Measurements from ENCODE around the gene COL11A2.
"Not testable (repeated sequence)": the region's sequence is repeated elsewhere in the genome, so short reads cannot be mapped to it uniquely, and the experiment has no call there.

Gene COL11A2

GRCh38 chr6:33170176-33171015, 21.9 kb downstream of the COL11A2 start:
- no peak for FAIRE-seq

- FAIRE-seq: no peak
Measured at GRCh38 chr6:33169291-33170175, 22.7 kb downstream of the COL11A2 start.

DNA sequence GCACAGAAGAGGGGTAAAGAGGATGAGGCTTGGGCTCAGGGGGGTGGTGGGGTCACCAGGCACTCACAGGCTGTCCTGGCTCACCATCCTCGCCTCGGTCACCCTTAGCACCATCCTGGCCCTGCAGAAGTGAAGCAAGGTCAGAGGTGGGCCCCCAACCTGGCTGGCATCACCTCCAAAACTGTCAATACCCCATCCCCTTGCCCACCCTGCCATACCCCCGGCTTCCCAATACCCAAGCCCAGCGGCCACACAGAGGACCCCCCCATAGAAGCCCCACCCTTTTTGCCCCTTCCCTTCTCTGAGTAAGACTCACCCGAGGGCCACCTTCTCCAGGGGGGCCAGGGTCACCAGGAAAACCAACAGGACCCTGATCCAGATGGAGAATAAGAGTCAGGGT, 23.6 kb downstream of the COL11A2 start:
- FAIRE-seq: no peak

- FAIRE-seq: no peak
Measured at GRCh38 chr6:33168284-33168601, 24.0 kb downstream of the COL11A2 start.

DNA sequence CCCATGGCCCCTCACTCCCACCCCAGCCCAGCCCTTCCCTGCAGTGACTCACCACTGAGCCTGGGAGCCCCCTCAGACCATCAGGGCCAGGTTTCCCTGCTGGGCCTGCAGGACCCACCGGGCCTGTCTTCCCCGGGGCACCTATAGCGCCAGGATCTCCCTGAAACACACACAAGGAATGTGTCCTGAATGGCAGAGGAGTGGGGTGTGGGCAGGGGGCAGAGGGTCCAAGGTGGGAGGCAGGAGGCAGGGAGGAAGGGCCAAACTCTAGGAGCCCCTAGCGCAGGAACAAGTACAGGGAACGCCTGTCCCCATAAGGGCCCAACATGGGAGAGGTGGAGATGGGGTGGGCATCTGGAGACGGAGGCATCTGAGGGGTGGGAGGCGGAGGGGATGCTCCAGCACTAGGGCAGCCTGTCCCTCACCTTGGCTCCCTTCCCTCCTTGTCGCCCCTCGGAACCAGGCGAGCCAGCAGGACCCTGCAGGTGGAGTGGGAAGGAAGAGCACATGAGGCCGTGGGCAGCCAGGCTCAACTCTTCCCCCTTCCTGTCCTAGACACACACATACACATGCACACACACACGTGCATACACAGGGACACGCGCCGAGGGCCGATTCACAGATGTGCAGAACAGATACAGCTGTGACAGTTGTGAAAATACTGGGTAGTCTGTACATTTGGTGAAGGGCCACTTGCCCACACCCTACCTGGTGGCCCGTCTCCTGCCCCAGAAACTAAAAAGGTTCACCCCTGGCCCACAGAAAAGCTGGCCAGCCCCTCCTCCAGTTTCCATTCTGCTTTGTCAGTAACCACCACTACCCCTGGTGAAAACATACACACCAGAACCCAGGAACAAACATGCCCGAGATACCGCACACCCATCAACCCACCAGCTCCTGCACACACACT, 24.6 kb downstream of the COL11A2 start:
- no peak for FAIRE-seq

DNA sequence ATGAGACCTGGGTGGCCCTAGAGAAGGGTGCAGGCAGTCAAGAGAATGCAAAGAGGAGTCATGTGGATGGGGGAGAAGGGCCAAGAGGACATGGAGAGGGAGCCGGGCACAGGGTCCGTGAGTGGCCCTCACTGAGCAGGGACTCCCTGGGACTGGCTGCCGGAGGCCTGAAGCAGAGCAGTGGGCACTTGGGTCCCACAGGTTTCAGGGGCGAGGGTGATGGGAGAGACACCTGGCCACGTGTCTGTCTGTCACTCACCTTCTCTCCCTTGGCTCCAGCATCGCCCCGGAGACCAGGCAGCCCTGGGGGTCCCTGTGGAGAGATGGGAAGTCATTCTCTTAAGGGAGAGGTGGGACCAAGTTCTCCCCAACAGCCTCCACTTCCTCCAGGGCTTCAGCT, 25.5 kb downstream of the COL11A2 start:
- no peak for FAIRE-seq

GRCh38 chr6:33166363-33166762, 25.9 kb downstream of the COL11A2 start:
- FAIRE-seq: no peak

DNA sequence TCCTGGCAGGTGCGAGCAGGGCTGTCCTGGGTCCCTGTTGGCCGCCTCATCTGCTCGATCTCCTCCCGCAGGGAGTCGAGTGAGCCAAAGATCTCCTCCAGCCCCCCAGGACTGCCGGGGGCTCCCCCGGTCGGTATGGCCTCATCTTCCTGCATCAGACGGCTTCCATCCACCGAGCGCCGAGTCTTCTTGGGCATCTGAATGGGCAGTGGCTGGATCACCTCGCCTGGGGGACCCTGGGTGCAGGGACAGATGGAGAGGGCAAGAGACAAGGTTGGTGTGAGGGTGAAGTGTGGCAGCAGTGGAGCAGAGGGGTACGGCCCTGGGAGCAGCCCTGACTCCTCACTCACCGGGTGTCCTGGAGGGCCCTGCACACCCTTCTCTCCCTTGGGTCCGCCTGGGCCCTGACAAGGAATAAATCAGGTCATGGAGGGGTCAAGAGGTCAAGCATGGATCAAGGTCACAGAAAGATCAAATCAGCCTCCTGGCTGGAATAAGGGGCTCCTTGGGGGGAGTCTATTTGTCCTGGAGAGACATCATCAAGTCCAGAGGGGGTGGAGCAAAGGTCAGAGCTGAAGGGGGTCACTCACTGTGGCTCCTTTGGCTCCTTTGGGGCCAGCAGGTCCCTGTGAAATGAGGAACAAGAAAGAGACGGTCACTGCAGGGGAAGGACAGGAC, 26.5 kb downstream of the COL11A2 start:
- no peak for FAIRE-seq

DNA sequence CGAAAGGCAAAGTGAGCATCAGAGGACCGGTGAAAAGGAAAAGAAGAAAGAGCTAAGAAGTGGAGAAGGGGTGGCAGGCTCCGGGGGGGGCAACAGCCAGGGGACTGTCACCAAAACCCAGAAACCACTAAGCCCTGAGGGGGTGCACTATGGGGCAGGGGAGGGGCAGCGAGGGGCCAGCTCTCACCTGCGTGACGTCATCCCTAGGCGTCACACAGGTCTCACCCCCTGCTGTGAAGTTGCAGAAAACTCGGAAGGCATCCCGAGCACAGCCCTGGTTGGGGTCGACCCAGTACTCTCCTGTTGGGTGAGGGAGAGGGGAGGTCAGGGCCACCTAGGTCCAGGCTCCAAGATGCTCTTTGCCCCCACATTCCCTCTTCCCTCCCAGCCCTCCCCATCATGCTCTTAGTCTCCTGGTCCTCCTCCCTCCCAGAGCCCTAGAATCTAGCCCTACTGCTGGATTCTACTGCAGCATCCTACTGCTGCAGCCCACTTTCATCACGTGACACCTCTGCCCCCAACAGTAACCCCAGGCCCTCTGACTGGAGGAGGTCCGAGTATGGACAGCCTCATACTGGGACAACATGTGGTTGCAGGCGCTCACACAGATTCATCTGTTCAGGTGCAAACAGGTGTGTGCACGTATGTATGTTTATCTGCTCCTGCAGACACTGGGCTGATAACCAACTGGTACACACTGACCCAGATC, 27.4 kb downstream of the COL11A2 start:
- FAIRE-seq: no peak

DNA sequence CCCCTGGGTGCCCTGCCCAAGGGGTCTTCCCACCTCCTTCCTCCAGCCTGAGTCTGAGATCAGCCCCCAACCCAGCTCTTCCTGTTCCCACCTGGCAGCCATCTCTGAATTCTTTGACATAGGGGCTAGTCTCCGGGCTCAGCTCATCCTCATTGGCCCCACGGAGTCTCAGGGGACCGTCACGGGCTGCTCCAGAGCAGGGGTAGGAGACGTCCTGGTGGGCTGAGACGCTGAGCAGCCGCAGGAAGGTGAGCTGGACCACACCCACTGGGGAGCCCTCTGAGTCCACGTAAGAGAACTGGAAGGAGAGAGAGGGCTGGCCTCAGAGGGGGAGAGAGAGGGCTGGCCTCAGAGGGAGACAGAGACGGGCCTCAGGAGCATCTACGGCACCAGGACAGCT, 28.1 kb downstream of the COL11A2 start:
- FAIRE-seq: no peak

DNA sequence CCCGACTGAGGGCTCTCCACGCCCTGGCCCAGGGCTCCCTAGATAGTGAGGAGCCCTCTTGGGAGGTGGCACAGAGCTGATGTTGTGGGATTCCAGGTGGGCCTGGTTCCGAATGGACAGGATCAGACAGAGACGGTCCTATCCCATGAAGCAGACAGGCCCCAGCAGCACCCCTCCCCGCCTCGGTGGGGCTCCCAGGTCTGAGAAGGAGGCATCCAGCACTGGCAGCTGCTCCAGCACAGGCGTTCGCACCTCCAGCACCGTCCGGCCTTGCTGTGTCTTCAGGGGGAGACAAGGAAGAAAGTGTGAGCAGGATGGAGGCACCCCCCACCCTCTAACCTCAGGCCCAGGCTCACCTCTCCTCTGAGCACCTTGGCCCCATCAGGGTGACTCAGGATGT, 28.7 kb downstream of the COL11A2 start:
- no peak for FAIRE-seq

DNA sequence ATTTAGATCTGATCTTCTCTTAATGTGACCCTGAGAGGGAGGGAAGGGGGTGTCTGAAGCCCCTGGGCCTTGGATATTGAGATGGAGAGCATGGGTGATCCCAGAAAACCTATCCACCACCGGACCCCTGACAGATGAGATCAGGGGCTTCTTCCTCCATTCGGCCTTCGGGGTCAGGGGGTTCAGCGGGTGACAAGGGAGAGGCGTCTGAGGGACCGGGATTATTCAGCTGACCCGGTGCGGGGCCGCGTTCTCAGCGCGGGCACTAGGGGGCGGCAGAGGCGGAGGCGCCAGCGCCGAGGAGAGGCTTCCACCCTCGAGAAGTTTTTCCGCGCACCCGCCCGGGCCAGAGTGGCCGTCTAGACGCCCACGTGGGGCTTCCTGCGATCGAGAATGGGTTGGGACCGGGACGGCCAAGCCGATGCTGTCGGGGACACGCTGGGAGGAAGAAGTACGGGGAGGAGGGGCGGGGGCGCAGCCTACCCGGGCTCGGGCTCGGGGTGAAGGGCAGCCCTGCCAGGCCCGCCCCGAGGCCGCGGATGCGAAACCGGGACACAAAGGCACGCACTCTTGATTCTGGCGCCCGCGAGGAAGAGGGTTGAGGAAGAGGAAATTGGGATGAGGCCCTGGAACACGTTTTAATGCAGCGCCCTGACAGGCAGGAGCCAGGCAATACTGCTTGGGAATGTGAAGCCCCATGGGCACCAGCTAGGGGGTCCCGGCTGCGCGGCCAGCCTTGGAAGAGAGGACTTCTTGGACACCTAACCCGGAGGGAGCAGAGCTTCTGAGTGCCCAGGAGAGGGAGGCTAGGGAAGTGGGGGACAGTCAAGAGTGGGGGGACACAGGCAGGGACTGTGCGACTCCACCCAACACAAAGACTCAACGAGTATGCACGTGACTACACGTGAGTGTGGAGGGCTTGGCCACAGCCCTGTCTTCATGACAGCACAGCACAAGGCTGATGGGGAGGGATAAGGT, 30.6 kb downstream of the COL11A2 start:
- FAIRE-seq: no peak

DNA sequence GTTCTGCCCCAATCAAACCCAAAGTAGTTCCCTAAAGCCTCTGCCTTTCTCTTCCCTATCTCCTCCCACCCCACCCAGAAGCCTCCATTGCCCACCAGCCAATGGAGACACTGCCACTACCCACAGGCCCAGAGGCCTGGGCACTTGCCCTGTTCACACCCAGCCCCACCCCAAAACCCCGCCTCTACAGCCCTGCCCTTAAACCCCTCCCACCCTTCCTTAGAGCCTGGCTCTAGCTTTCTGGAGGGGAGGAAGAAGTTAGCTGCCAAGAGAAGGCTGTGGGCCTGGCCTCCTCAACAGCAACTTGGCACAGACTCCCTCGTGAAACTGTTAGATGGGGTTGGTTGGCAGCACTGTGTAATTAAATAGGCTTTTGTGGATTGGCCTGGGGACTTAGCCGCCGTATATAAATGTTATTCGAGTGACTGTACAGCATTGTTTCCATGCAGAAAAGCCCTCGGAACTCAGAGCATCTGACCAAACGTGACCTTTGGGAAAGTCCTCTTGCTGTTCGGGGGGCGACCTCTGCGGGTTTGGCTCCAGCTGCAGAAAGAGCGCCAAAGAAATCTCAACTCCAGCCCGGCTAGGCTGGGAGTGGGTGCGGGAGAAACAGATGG, 31.4 kb downstream of the COL11A2 start:
- FAIRE-seq: no peak

DNA sequence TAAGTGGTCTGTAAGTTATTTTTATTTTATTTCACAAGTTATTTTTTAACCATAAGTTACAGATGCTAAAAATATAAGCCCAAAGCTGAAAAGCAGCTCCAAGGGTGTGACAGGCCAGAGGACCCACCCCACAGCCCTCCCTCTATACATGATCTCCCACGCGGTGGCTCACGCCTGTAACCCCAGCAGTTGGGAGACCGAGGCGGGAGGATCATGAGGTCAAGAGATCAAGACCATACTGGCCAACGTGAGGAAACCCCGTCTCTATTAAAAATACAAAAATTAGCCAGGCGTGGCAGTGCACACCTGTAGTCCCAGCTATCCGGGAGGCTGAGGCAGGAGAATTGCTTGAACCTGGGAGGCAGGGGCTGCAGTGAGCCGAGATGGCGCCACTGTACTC, 32.2 kb downstream of the COL11A2 start:
- no peak for FAIRE-seq

DNA sequence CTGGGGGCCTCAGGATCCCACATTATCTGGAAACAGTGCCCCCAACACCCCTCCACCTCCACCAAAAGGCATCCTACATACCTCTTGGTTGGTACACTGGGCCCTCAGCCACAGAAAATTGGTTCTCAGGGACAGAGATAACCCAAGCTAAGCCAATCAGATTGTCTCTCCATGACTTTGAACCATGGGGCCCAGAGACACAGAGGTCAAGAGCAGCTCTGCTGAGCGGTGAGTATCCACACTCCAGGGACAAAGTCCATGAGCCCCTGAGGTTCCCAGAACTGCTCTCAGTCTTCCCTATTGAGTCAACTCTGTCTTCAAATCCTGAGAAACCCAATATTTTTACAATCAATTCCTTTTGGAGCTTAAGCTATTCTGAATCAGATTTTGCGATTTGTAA, 35.3 kb downstream of the COL11A2 start:
- FAIRE-seq: no peak

GRCh38 chr6:33156561-33156960, 35.7 kb downstream of the COL11A2 start:
- FAIRE-seq: no peak

GRCh38 chr6:33154349-33154748, 37.9 kb downstream of the COL11A2 start:
- no peak for FAIRE-seq

DNA sequence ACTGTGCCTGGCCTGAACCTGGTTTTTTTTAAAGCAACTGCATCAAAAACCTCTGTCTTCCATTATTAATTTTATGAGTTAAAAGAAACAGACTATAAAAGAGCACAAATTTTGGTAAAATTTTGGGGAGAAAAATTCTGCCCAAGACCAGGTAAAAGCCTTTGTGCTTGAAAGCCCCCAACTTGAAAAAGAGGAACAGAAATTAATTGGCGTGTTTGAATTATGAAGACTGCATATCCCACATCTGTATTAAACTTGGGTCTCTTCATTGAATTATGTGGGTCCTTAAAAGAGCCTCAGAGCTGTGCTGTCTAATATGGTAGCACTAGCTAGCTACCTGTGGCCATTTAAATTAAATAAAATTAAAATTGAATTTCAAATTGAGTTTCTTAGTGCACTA, 41.2 kb downstream of the COL11A2 start:
- FAIRE-seq: no peak

GRCh38 chr6:33150560-33150959, 41.7 kb downstream of the COL11A2 start:
- not testable (repeated sequence) for FAIRE-seq

Measured in A204.1 (cell line).